ENCODE data around the gene ZCCHC8.
"Not testable (repeated sequence)": the region's sequence is repeated elsewhere in the genome, so short reads cannot be mapped to it uniquely, and the experiment has no call there.

ZCCHC8 gene

DNA sequence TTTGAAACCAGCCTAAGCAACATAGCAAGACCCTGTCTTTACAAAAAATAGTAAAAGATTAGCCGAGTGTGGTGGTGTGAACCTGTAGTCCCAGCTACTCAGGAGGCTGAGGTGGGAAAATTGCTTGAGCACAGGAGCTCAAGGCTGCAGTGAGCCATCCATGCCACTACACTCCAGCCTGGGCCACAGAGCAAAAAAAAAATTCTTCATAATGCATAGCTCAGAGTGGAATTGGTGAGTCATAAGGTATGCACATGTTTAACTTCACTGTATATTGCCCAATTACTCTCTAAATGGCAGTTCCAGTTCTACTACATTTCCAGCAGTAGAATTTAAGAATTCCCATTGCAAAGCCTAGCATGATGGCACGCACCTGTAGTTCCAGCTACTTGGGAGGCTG is 51.4 kb downstream of the ZCCHC8 start:
- DNase-seq, result no peak
- TF ChIP-seq POLR2A (IDR thresholded peaks at IDR 0.05; ENCODE audit: low read length) (no peak), GATA1 (IDR thresholded peaks at IDR 0.05; ENCODE audit: low read depth, low read length) (no peak)

DNA sequence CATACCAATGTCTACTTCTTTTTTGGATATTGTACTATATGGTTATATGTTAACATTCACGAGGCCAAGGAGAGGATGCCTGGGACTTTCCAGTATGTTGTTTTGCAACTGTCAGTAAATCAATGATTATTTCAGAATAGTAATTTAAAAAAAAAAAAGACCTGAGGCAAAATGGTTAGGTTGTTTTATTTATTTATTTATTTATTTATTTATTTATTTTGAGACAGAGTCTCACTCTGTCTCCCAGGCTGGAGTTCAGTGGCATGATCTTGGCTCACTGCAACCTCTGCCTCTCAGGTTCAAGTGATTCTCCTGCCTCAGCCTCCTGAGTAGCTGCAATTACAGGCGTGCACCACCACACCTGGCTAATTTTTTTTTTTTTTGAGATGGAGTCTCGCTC is 52.9 kb downstream of the ZCCHC8 start:
- DNase-seq, result not testable (repeated sequence)

DNA sequence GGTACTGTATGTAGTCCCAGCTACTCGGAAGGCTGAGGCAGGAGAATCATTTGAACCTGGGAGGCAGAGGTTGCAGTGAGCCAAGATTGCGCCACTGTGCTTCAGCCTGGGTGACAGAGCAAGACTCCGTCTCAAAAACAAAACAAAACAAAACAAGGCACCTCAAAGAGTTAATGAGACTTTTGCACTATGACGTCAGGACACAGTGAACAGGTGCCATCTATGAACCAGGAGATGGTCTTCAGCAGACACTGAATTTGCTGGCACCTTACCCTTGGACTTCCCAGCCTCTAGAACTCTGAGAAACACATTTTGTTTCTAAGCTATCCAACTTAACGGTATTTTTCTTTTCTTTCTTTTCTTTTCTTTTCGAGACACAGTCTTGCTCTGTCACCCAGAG is 54.3 kb downstream of the ZCCHC8 start:
- DNase-seq, result not testable (repeated sequence)

DNA sequence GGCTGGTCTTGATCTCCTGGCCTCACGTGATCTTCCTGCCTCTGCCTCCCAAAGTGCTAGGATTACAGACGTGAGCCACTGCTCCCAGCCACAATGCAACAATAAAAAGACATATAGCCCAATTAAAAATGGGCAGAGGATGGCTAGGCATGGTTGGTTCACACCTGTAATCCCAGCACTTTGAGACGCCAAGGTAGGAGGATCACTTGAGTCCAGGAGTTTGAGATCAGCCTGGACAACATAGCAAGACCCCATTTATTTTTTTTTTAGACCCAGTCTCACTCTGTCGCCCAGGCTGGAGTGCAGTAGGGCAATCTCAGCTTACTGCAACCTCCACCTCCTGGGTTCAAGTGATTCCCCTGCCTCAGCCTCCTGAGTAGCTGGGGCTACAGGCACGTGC is 56.7 kb downstream of the ZCCHC8 start:
- not testable (repeated sequence) for DNase-seq

DNA sequence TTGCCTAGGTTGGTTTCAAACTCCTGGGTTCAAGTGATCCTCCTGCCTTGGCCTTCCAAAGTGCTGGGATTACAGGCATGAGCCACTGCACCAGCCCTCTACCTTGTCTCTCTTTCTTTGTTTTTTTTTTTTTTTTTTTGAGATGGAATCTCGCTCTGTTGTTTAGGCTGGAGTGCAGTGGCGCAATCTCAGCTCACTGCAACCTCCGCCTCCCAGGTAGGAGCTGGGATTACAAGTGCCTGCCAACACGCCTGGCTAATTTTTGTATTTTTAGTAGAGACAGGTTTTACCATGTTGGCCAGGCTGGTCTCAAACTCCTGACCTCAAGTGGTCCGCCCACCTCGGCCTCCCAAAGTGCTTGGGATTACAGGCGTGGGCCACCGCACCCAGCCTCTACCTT is 61.9 kb downstream of the ZCCHC8 start:
- not testable (repeated sequence) for DNase-seq

- DNase-seq, result no peak
- TF ChIP-seq GATA1 (IDR thresholded peaks at IDR 0.05; ENCODE audit: low read depth, low read length), result no peak
- no peak for TF ChIP-seq POLR2A (IDR thresholded peaks at IDR 0.05; ENCODE audit: low read length)
These were observed 63.0 kb downstream of the ZCCHC8 start for GRCh38 chr12:122437656-122438121.

DNA sequence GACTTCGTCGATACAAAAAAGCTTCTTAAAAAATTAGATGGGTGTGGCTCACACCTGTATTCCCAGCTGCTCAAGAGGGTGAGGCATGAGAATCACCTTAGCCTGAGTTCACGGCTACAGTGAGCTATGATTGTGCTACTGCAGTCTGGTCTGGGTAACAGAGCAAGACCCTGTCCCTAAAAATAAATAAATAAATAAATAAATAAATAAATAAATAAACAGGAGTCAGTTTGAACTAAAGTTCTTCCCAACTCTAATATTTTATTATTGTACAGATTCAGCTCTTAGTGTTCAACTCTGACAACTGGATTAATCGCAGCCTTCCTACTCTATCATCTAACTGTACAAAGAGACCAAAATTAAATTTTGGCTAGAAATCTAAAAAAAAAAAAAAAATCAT is 65.5 kb downstream of the ZCCHC8 start:
- TF ChIP-seq GATA1 (IDR thresholded peaks at IDR 0.05; ENCODE audit: low read depth, low read length) (no peak), POLR2A (IDR thresholded peaks at IDR 0.05; ENCODE audit: low read length) (no peak)
- DNase-seq, result no peak

DNA sequence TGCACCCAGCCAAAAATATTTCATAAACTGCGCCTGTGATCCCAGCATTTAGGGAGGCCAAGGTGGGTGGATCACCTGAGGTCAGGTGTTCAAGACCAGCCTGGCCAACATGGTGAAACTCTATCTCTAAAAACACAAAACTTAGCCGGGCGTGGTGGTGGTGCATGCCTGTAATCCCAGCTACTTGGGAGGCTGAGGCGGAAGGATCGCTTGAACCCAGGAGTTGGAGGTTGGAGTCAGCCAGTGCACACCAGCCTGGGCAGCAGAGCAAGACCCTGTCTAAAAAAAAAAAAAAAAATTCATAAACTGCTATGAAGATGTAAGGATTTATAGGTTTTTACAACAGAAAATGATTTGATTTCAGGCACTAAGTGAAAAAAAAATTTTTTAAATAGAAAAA is 71.7 kb downstream of the ZCCHC8 start:
- DNase-seq, result not testable (repeated sequence)

DNA sequence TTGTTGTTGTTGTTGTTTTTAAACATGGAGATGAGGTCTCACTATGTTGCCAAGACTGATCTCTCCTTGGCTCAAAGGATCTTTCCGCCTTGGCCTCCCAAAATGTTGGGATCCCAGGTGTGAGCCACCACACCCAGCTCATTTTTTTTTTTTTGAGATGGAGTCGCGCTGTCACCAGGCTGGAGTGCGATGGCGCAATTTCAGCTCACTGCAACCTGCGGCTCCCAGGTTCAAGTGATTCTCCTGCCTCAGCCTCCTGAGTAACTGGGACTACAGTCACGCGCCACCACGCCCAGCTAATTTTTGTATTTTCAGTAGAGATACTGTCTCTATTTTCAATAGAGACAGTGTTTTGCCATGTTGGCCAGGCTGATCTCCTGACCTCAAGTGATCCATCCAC is 73.3 kb downstream of the ZCCHC8 start:
- DNase-seq, result no peak
- TF ChIP-seq POLR2A (IDR thresholded peaks at IDR 0.05; ENCODE audit: low read length) (no peak), GATA1 (IDR thresholded peaks at IDR 0.05; ENCODE audit: low read depth, low read length) (no peak)

DNA sequence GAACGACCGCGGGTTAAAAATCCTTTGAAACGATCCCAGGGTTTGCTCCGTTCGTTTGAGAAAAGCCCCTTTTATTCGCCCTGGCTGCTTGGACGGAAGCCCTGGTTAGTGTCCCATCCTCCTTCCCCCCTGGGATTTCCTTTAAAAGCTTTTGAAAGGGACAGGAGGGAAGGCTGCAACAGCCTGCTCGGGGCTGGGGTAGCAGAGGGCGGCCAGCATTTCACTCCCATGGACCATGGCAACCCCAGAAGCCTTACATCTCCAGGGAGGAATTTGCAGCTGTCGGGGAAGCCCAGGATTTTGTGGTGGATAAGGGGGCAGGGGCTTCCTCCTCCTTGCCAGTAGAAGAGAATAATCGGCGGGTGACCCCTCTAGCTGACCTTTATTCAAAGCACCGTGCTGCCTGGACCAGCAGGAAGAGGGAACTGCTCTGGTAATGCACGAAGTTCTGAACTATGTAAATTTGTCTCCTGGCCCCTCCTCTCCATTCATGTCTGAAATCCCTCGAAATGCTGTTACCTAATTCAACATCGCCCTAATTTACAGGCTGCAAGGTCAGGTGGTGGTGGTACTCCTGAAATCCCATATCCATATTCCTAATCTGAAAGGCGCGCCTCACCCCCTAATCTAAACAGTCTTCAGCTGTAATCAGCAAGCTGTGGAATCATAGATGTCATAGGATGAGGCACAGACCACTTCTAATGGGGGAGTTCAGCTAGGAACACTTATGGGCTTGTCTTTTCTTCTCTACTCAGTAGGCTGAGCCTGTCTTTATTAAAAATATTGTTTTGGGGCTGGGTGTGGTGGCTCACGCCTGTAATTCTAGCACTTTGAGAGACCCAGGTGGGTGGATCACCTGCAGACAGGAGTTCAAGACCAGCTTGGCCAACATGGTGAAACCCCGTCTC is 77.2 kb downstream of the ZCCHC8 start:
- TF ChIP-seq GATA1 (IDR thresholded peaks at IDR 0.05; ENCODE audit: low read depth, low read length), result no peak
- no peak for TF ChIP-seq POLR2A (IDR thresholded peaks at IDR 0.05; ENCODE audit: low read length)
- peak; percentile 32 to 49 for DNase-seq

DNA sequence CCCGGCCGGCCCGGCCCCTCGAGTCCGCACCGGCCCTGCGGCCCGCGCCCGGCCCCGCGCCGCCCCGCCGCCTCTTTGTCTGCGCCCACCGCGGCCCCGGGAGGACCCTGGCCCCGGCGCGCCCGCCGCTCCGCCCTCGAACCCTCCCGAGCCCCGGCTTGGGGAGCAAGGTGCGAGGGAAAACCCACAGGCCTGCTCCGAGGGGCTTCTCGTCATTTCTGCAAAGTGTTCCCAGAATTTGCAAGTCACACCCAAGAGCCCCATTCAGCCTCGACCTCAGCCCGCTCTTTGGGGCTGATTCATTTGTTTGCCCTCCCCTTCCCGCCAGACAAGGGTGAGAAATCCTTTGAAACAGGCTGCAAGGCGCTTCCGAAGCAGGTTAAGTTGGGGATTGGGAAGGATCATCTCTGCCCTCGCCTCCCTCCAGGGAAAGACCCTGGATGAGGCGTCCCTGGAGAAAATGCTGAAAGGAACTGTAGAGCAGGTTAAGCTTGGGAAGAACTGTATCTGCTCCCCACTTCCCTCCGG is 77.9 kb downstream of the ZCCHC8 start:
- DNase-seq, result peak; percentile 56 to 76
- TF ChIP-seq GATA1 (IDR thresholded peaks at IDR 0.05; ENCODE audit: low read depth, low read length), result no peak
- TF ChIP-seq POLR2A (IDR thresholded peaks at IDR 0.05; ENCODE audit: low read length), result no peak

DNA sequence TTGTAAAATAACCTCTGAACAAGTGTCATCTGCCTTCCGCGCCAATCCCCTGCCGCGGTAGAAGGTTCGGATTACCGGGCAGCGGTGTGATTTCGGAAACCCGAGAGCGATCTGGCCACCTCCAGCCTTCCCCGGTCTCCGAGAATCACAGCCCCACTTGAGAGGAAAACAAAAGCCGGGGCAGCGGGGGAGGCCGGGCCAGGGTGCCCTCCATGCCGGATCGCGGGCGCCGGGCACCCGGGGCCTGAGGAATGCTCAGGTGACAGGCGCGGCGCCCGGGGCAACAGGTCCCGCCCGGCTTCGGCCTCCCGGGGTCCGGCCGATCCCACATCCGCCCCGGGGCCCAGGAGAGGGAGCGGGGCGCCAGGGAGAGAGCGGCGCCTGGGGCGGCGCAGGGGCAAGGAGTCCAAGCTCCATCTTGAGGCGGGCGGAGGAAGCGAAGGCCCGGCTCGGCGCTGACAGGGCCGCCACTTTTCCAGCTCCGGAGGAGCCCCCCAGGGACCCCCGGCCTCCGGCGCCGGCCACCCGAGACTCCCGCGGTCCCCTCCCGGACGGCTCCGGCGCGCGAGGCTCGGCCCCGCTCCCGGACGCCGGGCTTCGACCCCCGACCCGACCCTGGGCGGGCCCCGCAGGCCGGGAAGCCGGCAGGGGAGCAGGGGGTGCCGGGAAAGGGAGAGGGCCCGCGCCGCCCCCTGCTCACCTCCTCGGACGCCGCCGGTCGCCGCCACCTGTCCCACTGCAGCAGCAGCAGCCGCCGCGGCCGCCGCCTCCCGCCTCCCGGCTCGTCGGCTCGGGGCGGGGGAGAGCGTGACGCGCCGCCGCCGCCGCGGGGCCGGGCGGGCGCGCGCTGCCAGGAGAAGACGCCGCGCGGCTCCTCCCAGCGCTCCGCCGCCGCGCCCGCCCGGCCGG is 78.7 kb downstream of the ZCCHC8 start, which contains the start of gene CLIP1:
CLIP1 (minus strand) TSS at position 849 of the 909 bp plus-strand sequence. CDS start 42,217 bp downstream, outside the sequence.
- TF ChIP-seq GATA1 (IDR thresholded peaks at IDR 0.05; ENCODE audit: low read depth, low read length) (no peak), POLR2A (IDR thresholded peaks at IDR 0.05; ENCODE audit: low read length) (peak; percentile 19)
- DNase-seq, result peak; percentile 68 to 86

Data from erythroblast (primary cell).